K562 (cell line): ENCODE data around the gene PLEKHG1. TPM values are rescaled to one million over a fixed set of nuclear protein-coding genes. Genes with fewer than 3 reads are reported as not detected.

Experiments
- ATAC-seq: fragments of 200-7000 bp; cut with Tn5 transposase; 3 replicates; pipeline ENCODE4 v1.9.1; 2020; ENCODE audit warnings: moderate library complexity
- BruUV-seq: library from RNA; stranded (reverse); fragments of 400-500 nt; replicated peaks from 2 replicates; lab custom pipeline; 2021; lab: Mats Ljungman, UMichigan
- CTCF ChIA-PET: fragments of 300-600 bp; formaldehyde crosslinking; extraction: SDS; loops from one replicate; lab custom pipeline; 2021; ENCODE audit warnings: low intra/inter-chr PET ratio; lab: Yijun Ruan, JAX
- POLR2A ChIA-PET: fragments of 300-600, 350-650 bp; sonication (Branson Sonifier 250); formaldehyde crosslinking; extraction: SDS; loops from one replicate; lab custom pipeline; 2021; ENCODE audit warnings: antibody characterized with exemption, inconsistent platforms; lab: Yijun Ruan, JAX
- DNase-seq, 4 experiments: peaks; one replicate each; pipeline versions ENCODE4 v3.0.0 to v3.0.0-alpha.2; 2011 to 2018; ENCODE audit warnings: low spot score in 3 of 4, mixed read lengths in 3 of 4; ENCODE audit errors: extremely low read depth in 1 of 4
- FAIRE-seq: peaks from 2 replicates; lab custom pipeline; 2011; peaks lifted over from hg19 to GRCh38; lab: Jason Lieb, UNC
- H2AFZ ChIP-seq: 2 replicates; pipeline ENCODE4 v1.6.0; 2011; ENCODE audit warnings: low read depth, low read length, control low read depth, inconsistent platforms
- H3K27ac ChIP-seq: fragments of 200-600 bp; 3 replicates; pipeline ENCODE4 v1.8.0; 2011; ENCODE audit warnings: low read depth, mild to moderate bottlenecking, control low read depth, inconsistent platforms, low read length, moderate library complexity, mixed read lengths; ENCODE audit errors: extremely low read depth
- H3K27me3 ChIP-seq, 2 experiments: fragments of 300-600 bp in 1 of 2; 2 replicates in 1 of 2; 3 replicates in 1 of 2; pipeline versions ENCODE4 v1.6.0 to v1.8.0; 2011; ENCODE audit warnings: inconsistent platforms in 2 of 2, low read length in 2 of 2, mild to moderate bottlenecking in 1 of 2, mixed read lengths in 1 of 2, moderate library complexity in 1 of 2; ENCODE audit not compliant: control insufficient read depth in 2 of 2, insufficient read depth in 2 of 2
- H3K36me3 ChIP-seq: fragments of 300-600 bp; 3 replicates; pipeline ENCODE4 v1.8.0; 2011; ENCODE audit warnings: mild to moderate bottlenecking, low read length, inconsistent platforms; ENCODE audit not compliant: control insufficient read depth, insufficient read depth
- H3K4me1 ChIP-seq, 2 experiments: fragments of 200-600 bp in 1 of 2; replicated peaks in 1 of 2; 2 replicates in 1 of 2; 3 replicates in 1 of 2; pipeline versions ENCODE4 v1.5.1 to v1.8.0; 2011; ENCODE audit warnings: inconsistent platforms in 2 of 2, low read length in 2 of 2, mild to moderate bottlenecking in 1 of 2, mixed read lengths in 1 of 2, moderate library complexity in 1 of 2; ENCODE audit not compliant: control insufficient read depth in 2 of 2, insufficient read depth in 2 of 2
- H3K4me2 ChIP-seq: 2 replicates; pipeline ENCODE4 v1.6.1; 2011; ENCODE audit warnings: low read length, control low read depth, inconsistent platforms, mixed read lengths; ENCODE audit not compliant: insufficient read depth
- H3K4me3 ChIP-seq: fragments of 200-600 bp; sonication (generic), shearing (Covaris generic); 2 replicates; pipeline ENCODE4 v1.5.1; 2016; ENCODE audit warnings: control low read depth, inconsistent platforms
- H3K79me2 ChIP-seq: fragments of 200-600 bp; 3 replicates; pipeline ENCODE4 v1.8.0; 2011; ENCODE audit warnings: low read length, inconsistent platforms; ENCODE audit not compliant: control insufficient read depth, insufficient read depth
- H3K9ac ChIP-seq, 2 experiments: 2 replicates each; pipeline versions ENCODE4 v1.6.0 to v1.6.1; 2011; ENCODE audit warnings: low read depth in 2 of 2, low read length in 2 of 2, control low read depth in 1 of 2, inconsistent platforms in 1 of 2, mild to moderate bottlenecking in 1 of 2, mixed read lengths in 1 of 2; ENCODE audit not compliant: insufficient read depth in 1 of 2
- H3K9me1 ChIP-seq: one replicate; pipeline ENCODE4 v1.6.0; 2011; ENCODE audit warnings: inconsistent platforms, mild to moderate bottlenecking, low read length, moderate library complexity; ENCODE audit not compliant: control insufficient read depth, insufficient read depth
- H3K9me3 ChIP-seq: replicated peaks from 2 replicates; pipeline ENCODE4 v1.5.1; 2011; ENCODE audit warnings: low read depth, low read length, inconsistent platforms; ENCODE audit not compliant: control insufficient read depth, insufficient read depth
- H4K20me1 ChIP-seq: replicated peaks from 2 replicates; pipeline ENCODE4 v1.6.1; 2011; ENCODE audit warnings: low read length, inconsistent platforms, mixed read lengths; ENCODE audit not compliant: control insufficient read depth, insufficient read depth
- JUN ChIP-seq, 2 experiments: sonication (generic) in 1 of 2; formaldehyde crosslinking in 1 of 2; IDR thresholded peaks; 2 replicates each; pipeline versions ENCODE4 v1.6.1 to v1.8.0; 2012 to 2022; ENCODE audit warnings: borderline replicate concordance in 2 of 2, mild to moderate bottlenecking in 2 of 2, improper control_type of control experiment in 1 of 2, low read depth in 1 of 2, low read length in 1 of 2, missing genetic modification reagents in 1 of 2
- L3MBTL2 ChIP-seq: fragments of 450-650 bp; IDR thresholded peaks from 2 replicates; pipeline ENCODE4 v1.6.1; 2016; ENCODE audit warnings: mild to moderate bottlenecking, moderate library complexity
- RAD51 ChIP-seq: fragments of 450-650 bp; IDR thresholded peaks from 2 replicates; pipeline ENCODE4 v1.7.1; 2016; ENCODE audit warnings: low read depth, mild to moderate bottlenecking, borderline replicate concordance
- ZNF518B ChIP-seq: fragments of 250-450 bp; sonication (Bioruptor Pico); IDR thresholded peaks from 2 replicates; pipeline ENCODE4 v1.5.0; 2021; ENCODE audit warnings: mild to moderate bottlenecking, moderate library complexity
- WGBS: fragments of 100-300 bp; shearing (Covaris generic); methylation state at CpG from one replicate; pipeline ENCODE4 v1.1.6; 2016; ENCODE audit warnings: low coverage, mixed read lengths; ENCODE audit not compliant: insufficient coverage; ENCODE audit errors: missing lambda C conversion rate; 5-methylcytosine and 5-hydroxymethylcytosine counted together
- in situ Hi-C: fragments of 300-500 bp; cut with MboI; formaldehyde crosslinking; loops from 4 replicates; pipeline ENCODE4 v1.15.0; 2018; ENCODE audit warnings: inconsistent platforms, mixed read lengths
- intact Hi-C: fragments of 100-400 bp; cut with micrococcal nuclease; formaldehyde crosslinking; loops from 2 replicates; pipeline ENCODE4 v1.14.2; 2022
- polyA plus RNA-seq, 8 experiments: library from polyadenylated mRNA; depleted of rRNA in 4 of 8; stranded (reverse) in 5 of 8; unstranded in 3 of 8; fragments of >200 nt; fragmentation: Nextera tagmentation in 2 of 8; fragmentation: Illumina TruSeq in 1 of 8; extraction: Ambion mirVana in 2 of 8; extraction: Trizol in 1 of 8; gene quantifications; 2 replicates each; pipeline versions ENCODE4 v1.2.1 to v1.2.3, GENCODE V29; 2011 to 2014; ENCODE audit warnings: inconsistent platforms in 1 of 8, missing spikeins in 1 of 8
- total RNA-seq, 7 experiments: library from RNA; depleted of rRNA in 6 of 7; stranded (reverse); fragments of >200 nt in 6 of 7; fragmentation: Illumina TruSeq in 2 of 7; extraction: Trizol in 2 of 7; gene quantifications; 2 replicates each; pipeline versions ENCODE4 v1.2.1 to v1.2.3, GENCODE V29; 2011 to 2021; ENCODE audit warnings: low replicate concordance in 1 of 7
- TF ChIP-seq, protein P1 (sequence below): fragments of 450-650 bp; IDR thresholded peaks from 2 replicates; pipeline ENCODE4 v1.6.1; 2017; ENCODE audit warnings: antibody characterized with exemption

PLEKHG1 gene
- total and polyA plus RNA-seq, 9 of the 15 experiments (the other 6 are each of a cell fraction or from before 2014, with no cell fraction given) = 0.03 to 0.16 (median 0.03) TPM; not detected in 6

- Histone ChIP-seq H2AFZ (no peak overlapping the region), H3K79me2 (no peaks in the 10 kb centered on the region), H4K20me1 (no peaks in the 10 kb centered on the region), H3K9me1 (no peaks in the 10 kb centered on the region), H3K36me3 (no peaks in the 10 kb centered on the region), H3K27ac (no peak overlapping the region), H3K27me3 (peaks cover 11 to 32% of the 10 kb centered on the region in 2 experiments), H3K4me2 (no peak overlapping the region), H3K9ac (no peak overlapping the region), H3K4me1 (no peaks in the 10 kb centered on the region), H3K4me3 (no peak overlapping the region), H3K9me3 (no peaks in the 10 kb centered on the region)
- FAIRE-seq (no peak), ATAC-seq (no peak), DNase-seq (no peak)
- ChIA-PET POLR2A (interaction anchor here (0.7 kb wide), 2 partner anchors 19 to 59 kb away, joined by 3 read pairs; no protein-coding TSS in a partner anchor), CTCF (no interaction called here)
- intact Hi-C loops (no loop called here), in situ Hi-C loops (no loop called here)
- WGBS = 8% methylated on average over 1 of the region's 1 CpG
- no TSS peak for BruUV-seq
- TF ChIP-seq ZNF518B (CRISPR knock-in tag) = no peak
- TF ChIP-seq L3MBTL2 = no peak
- TF ChIP-seq, protein P1, sequence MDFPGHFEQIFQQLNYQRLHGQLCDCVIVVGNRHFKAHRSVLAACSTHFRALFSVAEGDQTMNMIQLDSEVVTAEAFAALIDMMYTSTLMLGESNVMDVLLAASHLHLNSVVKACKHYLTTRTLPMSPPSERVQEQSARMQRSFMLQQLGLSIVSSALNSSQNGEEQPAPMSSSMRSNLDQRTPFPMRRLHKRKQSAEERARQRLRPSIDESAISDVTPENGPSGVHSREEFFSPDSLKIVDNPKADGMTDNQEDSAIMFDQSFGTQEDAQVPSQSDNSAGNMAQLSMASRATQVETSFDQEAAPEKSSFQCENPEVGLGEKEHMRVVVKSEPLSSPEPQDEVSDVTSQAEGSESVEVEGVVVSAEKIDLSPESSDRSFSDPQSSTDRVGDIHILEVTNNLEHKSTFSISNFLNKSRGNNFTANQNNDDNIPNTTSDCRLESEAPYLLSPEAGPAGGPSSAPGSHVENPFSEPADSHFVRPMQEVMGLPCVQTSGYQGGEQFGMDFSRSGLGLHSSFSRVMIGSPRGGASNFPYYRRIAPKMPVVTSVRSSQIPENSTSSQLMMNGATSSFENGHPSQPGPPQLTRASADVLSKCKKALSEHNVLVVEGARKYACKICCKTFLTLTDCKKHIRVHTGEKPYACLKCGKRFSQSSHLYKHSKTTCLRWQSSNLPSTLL = no peak
- no peak for TF ChIP-seq RAD51
- no peak for TF ChIP-seq JUN (IDR thresholded peaks at IDR 0.05; ENCODE audit: borderline replicate concordance, low read depth, low read length)
- no peak for TF ChIP-seq JUN (CRISPR knock-in tag; IDR thresholded peaks at IDR 0.05; ENCODE audit: borderline replicate concordance)
Observed at GRCh38 chr6:150636808-150637207, 37.1 kb downstream of the PLEKHG1 start.
